ENCODE results near the gene CREBZF. TPM values are rescaled to one million over a fixed set of nuclear protein-coding genes. Genes with fewer than 3 reads are reported as not detected.

CREBZF gene
- total and polyA plus RNA-seq, 2 experiments from 2014 or later, result 34.8 to 82.2 TPM

DNA sequence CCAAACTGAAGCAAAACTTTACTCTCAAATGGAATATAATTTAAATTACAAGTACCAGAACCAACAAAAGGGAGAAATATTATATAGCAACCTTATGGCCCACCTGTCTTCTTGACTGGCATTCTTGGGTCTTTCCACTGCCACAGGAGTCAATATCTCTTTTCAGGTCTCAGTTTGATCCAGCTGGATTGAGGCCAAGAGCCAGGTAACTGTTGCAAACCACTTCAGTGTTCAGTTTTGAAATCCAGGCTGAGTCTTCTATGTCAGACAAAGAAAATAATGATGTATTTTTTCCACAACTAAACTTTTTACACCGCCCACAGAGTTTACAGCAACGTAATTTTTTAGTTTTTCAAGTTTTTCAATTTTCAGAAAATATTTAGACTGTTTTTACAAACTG, 38.4 kb downstream of the CREBZF start (continued):
- TF ChIP-seq, protein P1, sequence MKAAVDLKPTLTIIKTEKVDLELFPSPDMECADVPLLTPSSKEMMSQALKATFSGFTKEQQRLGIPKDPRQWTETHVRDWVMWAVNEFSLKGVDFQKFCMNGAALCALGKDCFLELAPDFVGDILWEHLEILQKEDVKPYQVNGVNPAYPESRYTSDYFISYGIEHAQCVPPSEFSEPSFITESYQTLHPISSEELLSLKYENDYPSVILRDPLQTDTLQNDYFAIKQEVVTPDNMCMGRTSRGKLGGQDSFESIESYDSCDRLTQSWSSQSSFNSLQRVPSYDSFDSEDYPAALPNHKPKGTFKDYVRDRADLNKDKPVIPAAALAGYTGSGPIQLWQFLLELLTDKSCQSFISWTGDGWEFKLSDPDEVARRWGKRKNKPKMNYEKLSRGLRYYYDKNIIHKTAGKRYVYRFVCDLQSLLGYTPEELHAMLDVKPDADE (IDR thresholded peaks at IDR 0.05), result no peak
- TF ChIP-seq EZH2 (IDR thresholded peaks at IDR 0.05; ENCODE audit: low read depth, unreplicated experiment), result no peak
- no peak for TF ChIP-seq POLR2AphosphoS5 (IDR thresholded peaks at IDR 0.05; ENCODE audit: low read depth)
- TF ChIP-seq JUNB (IDR thresholded peaks at IDR 0.05; ENCODE audit: unreplicated experiment), result no peak

DNA sequence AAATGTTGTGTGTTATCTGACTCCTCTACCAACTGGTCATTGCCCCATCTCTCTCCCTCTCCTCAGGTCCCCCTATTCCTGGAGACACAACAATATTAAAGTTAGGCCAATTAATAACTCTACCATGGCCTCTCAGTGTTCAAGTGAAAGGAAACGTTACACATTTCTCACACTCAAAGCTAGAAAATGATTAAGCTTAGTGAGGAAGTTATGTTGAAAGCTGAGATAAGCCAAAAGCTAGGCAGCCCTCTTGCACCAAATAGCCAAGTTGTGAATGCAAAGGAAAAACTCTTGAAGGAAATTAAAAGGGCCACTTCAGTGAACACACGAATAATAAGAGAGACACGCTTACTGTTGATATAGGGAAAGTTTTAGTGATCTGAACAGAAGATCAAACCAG, 44.7 kb downstream of the CREBZF start:
- Mint-ChIP-seq H3K27ac (no peak overlapping the region), H3K36me3 (ENCODE audit: low read depth) (no peaks in the 10 kb centered on the region), H3K27me3 (ENCODE audit: insufficient read depth, low read depth, poor library complexity) (peaks cover 2% of the 10 kb centered on the region), H3K4me1 (peaks cover 4% of the 10 kb centered on the region), H3K4me3 (no peak overlapping the region), H3K9me3 (no peaks in the 10 kb centered on the region)
- Histone ChIP-seq H4K20me1 (replicated peaks; ENCODE audit: insufficient read depth) (no peaks in the 10 kb centered on the region), H3K4me1 (ENCODE audit: insufficient read depth) (no peaks in the 10 kb centered on the region; the same call in 1 of the 2 replicates), H3K9me2 (ENCODE audit: insufficient read depth) (no peaks in the 10 kb centered on the region), H3K27me3 (ENCODE audit: insufficient read depth) (no peaks in the 10 kb centered on the region), H3K4me3 (no peak overlapping the region), H3K4me2 (no peak overlapping the region), H3K27ac (ENCODE audit: low read depth) (no peak overlapping the region), H3F3A (replicated peaks; ENCODE audit: low read depth) (no peaks in the 10 kb centered on the region), H2AFZ (no peak overlapping the region), H3K79me2 (replicated peaks; ENCODE audit: insufficient read depth) (no peaks in the 10 kb centered on the region), H3K36me3 (ENCODE audit: insufficient read depth) (no peaks in the 10 kb centered on the region)
- no peak for DNase-seq (ENCODE audit: low spot score)
- TF ChIP-seq, protein P2, sequence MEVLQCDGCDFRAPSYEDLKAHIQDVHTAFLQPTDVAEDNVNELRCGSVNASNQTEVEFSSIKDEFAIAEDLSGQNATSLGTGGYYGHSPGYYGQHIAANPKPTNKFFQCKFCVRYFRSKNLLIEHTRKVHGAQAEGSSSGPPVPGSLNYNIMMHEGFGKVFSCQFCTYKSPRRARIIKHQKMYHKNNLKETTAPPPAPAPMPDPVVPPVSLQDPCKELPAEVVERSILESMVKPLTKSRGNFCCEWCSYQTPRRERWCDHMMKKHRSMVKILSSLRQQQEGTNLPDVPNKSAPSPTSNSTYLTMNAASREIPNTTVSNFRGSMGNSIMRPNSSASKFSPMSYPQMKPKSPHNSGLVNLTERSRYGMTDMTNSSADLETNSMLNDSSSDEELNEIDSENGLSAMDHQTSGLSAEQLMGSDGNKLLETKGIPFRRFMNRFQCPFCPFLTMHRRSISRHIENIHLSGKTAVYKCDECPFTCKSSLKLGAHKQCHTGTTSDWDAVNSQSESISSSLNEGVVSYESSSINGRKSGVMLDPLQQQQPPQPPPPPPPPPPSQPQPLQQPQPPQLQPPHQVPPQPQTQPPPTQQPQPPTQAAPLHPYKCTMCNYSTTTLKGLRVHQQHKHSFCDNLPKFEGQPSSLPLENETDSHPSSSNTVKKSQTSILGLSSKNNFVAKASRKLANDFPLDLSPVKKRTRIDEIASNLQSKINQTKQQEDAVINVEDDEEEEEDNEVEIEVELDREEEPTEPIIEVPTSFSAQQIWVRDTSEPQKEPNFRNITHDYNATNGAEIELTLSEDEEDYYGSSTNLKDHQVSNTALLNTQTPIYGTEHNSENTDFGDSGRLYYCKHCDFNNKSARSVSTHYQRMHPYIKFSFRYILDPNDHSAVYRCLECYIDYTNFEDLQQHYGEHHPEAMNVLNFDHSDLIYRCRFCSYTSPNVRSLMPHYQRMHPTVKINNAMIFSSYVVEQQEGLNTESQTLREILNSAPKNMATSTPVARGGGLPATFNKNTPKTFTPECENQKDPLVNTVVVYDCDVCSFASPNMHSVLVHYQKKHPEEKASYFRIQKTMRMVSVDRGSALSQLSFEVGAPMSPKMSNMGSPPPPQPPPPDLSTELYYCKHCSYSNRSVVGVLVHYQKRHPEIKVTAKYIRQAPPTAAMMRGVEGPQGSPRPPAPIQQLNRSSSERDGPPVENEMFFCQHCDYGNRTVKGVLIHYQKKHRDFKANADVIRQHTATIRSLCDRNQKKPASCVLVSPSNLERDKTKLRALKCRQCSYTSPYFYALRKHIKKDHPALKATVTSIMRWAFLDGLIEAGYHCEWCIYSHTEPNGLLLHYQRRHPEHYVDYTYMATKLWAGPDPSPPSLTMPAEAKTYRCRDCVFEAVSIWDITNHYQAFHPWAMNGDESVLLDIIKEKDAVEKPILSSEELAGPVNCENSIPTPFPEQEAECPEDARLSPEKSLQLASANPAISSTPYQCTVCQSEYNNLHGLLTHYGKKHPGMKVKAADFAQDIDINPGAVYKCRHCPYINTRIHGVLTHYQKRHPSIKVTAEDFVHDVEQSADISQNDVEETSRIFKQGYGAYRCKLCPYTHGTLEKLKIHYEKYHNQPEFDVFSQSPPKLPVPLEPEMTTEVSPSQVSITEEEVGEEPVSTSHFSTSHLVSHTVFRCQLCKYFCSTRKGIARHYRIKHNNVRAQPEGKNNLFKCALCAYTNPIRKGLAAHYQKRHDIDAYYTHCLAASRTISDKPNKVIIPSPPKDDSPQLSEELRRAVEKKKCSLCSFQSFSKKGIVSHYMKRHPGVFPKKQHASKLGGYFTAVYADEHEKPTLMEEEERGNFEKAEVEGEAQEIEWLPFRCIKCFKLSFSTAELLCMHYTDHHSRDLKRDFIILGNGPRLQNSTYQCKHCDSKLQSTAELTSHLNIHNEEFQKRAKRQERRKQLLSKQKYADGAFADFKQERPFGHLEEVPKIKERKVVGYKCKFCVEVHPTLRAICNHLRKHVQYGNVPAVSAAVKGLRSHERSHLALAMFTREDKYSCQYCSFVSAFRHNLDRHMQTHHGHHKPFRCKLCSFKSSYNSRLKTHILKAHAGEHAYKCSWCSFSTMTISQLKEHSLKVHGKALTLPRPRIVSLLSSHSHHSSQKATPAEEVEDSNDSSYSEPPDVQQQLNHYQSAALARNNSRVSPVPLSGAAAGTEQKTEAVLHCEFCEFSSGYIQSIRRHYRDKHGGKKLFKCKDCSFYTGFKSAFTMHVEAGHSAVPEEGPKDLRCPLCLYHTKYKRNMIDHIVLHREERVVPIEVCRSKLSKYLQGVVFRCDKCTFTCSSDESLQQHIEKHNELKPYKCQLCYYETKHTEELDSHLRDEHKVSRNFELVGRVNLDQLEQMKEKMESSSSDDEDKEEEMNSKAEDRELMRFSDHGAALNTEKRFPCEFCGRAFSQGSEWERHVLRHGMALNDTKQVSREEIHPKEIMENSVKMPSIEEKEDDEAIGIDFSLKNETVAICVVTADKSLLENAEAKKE (CRISPR knock-in tag; IDR thresholded peaks at IDR 0.05), result no peak
- no peak for TF ChIP-seq ZNF331 (CRISPR knock-in tag; IDR thresholded peaks at IDR 0.05; ENCODE audit: low read depth)
- TF ChIP-seq EZH2phosphoT487 (IDR thresholded peaks at IDR 0.05; ENCODE audit: unreplicated experiment), result no peak
- TF ChIP-seq, protein P1 (IDR thresholded peaks at IDR 0.05), result no peak
- TF ChIP-seq EZH2 (IDR thresholded peaks at IDR 0.05; ENCODE audit: low read depth, unreplicated experiment), result no peak
- TF ChIP-seq STAT1 (IDR thresholded peaks at IDR 0.05; ENCODE audit: unreplicated experiment), result no peak
- TF ChIP-seq, protein P3, sequence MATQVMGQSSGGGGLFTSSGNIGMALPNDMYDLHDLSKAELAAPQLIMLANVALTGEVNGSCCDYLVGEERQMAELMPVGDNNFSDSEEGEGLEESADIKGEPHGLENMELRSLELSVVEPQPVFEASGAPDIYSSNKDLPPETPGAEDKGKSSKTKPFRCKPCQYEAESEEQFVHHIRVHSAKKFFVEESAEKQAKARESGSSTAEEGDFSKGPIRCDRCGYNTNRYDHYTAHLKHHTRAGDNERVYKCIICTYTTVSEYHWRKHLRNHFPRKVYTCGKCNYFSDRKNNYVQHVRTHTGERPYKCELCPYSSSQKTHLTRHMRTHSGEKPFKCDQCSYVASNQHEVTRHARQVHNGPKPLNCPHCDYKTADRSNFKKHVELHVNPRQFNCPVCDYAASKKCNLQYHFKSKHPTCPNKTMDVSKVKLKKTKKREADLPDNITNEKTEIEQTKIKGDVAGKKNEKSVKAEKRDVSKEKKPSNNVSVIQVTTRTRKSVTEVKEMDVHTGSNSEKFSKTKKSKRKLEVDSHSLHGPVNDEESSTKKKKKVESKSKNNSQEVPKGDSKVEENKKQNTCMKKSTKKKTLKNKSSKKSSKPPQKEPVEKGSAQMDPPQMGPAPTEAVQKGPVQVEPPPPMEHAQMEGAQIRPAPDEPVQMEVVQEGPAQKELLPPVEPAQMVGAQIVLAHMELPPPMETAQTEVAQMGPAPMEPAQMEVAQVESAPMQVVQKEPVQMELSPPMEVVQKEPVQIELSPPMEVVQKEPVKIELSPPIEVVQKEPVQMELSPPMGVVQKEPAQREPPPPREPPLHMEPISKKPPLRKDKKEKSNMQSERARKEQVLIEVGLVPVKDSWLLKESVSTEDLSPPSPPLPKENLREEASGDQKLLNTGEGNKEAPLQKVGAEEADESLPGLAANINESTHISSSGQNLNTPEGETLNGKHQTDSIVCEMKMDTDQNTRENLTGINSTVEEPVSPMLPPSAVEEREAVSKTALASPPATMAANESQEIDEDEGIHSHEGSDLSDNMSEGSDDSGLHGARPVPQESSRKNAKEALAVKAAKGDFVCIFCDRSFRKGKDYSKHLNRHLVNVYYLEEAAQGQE (IDR thresholded peaks at IDR 0.05; ENCODE audit: unreplicated experiment), result no peak
- no peak for TF ChIP-seq NANOG (IDR thresholded peaks at IDR 0.05; ENCODE audit: borderline replicate concordance)
- TF ChIP-seq ZNF114 (CRISPR knock-in tag; IDR thresholded peaks at IDR 0.05), result no peak
- no peak for TF ChIP-seq POLR2AphosphoS5 (IDR thresholded peaks at IDR 0.05; ENCODE audit: low read depth)
- TF ChIP-seq JUNB (IDR thresholded peaks at IDR 0.05; ENCODE audit: unreplicated experiment), result no peak
- no peak for TF ChIP-seq CREB1 (CRISPR knock-in tag; IDR thresholded peaks at IDR 0.05; ENCODE audit: low read depth)
- no peak for ATAC-seq

Data from GM23338 (cell line).